ENCODE results near the gene ADAMTSL3. TPM values are rescaled to one million over a fixed set of nuclear protein-coding genes. Genes with fewer than 3 reads are reported as not detected.

ADAMTSL3 gene
- polyA plus RNA-seq, 1 of the 3 experiments (the other 2 are of a cell fraction): 0.02 TPM

- TF ChIP-seq ZBTB33 (IDR thresholded peaks at IDR 0.05; ENCODE audit: borderline replicate concordance, low read depth): no peak
- no peak for TF ChIP-seq RCOR1 (IDR thresholded peaks at IDR 0.05; ENCODE audit: low read length)
- TF ChIP-seq IRF3 (IDR thresholded peaks at IDR 0.05; ENCODE audit: low read depth, low read length): no peak
Observed at GRCh38 chr15:83709811-83710210, 55.9 kb downstream of the ADAMTSL3 start (continued).

- Histone ChIP-seq H3K9ac (no peak overlapping the region), H3K27me3 (ENCODE audit: insufficient read depth) (no peaks in the 10 kb centered on the region), H3K36me3 (replicated peaks in 1 of 2; ENCODE audit: control insufficient read depth in 1 of 2, insufficient read depth in 2 of 2, low read length in 1 of 2) (no peaks in the 10 kb centered on the region), H3K9me2 (no peaks in the 10 kb centered on the region), H2AFZ (ENCODE audit: low read depth) (no peak overlapping the region), H4K20me1 (ENCODE audit: insufficient read depth) (no peaks in the 10 kb centered on the region), H3K9me3 (no peaks in the 10 kb centered on the region), H3K4me2 (no peak overlapping the region), H3K27ac (ENCODE audit: low read depth in 2 of 2, low read length in 1 of 2) (no peak overlapping the region), H3K4me3 (ENCODE audit: low read depth in 2 of 2, low read length in 1 of 2) (no peak overlapping the region), H3F3A (replicated peaks; ENCODE audit: insufficient read depth) (no peaks in the 10 kb centered on the region), H3K79me2 (ENCODE audit: insufficient read depth) (no peaks in the 10 kb centered on the region), H3K4me1 (ENCODE audit: control insufficient read depth in 1 of 2, insufficient read depth in 2 of 2, low read depth in 1 of 2, low read length in 1 of 2) (no peaks in the 10 kb centered on the region)
- TF ChIP-seq REST (IDR thresholded peaks at IDR 0.05; ENCODE audit: low read depth, low read length): no peak
- no peak for TF ChIP-seq RAD21 (IDR thresholded peaks at IDR 0.05; ENCODE audit: low read length)
- TF ChIP-seq FOXJ3 (CRISPR knock-in tag; IDR thresholded peaks at IDR 0.05): no peak
- no peak for TF ChIP-seq CTCF (IDR thresholded peaks at IDR 0.05)
- no peak for TF ChIP-seq EP300 (IDR thresholded peaks at IDR 0.05; ENCODE audit: borderline replicate concordance in 1 of 2, low read depth in 1 of 2, low read length in 1 of 2)
- no peak for TF ChIP-seq POLR2AphosphoS5 (IDR thresholded peaks at IDR 0.05; ENCODE audit: low read depth, low read length)
- TF ChIP-seq TEAD4 (IDR thresholded peaks at IDR 0.05; ENCODE audit: borderline replicate concordance, insufficient read depth): no peak
- TF ChIP-seq EZH2phosphoT487 (IDR thresholded peaks at IDR 0.05; ENCODE audit: borderline replicate concordance, low read depth): no peak
- TF ChIP-seq IRF3 (IDR thresholded peaks at IDR 0.05; ENCODE audit: low read depth, low read length): no peak
- TF ChIP-seq NFIC (IDR thresholded peaks at IDR 0.05; ENCODE audit: borderline replicate concordance): no peak
- no peak for TF ChIP-seq CHD2 (IDR thresholded peaks at IDR 0.05; ENCODE audit: low read length, partially characterized antibody)
- POLR2A ChIA-PET: no interaction called here
- DNase-seq: no peak
- CTCF ChIA-PET: no interaction called here
Observed at GRCh38 chr15:83710452-83710851, 56.5 kb downstream of the ADAMTSL3 start.

Data from SK-N-SH (cell line).